HG03066 (cell line): ENCODE data around the gene FBF1.
"Not testable (repeated sequence)": the region's sequence is repeated elsewhere in the genome, so short reads cannot be mapped to it uniquely, and the experiment has no call there.

Experiments
- ATAC-seq: cut with Tn5 transposase; IDR thresholded peaks from one replicate; pipeline ENCODE4 v1.9.1; 2021; ENCODE audit warnings: low read depth; ENCODE audit not compliant: unreplicated experiment

FBF1 gene

GRCh38 chr17:75897160-75898019 is 43.5 kb downstream of the FBF1 start:
- ATAC-seq = no peak

- peak; percentile 69 for ATAC-seq
These were observed 44.3 kb downstream of the FBF1 start, which contains the start of gene TRIM65 for GRCh38 chr17:75896415-75897159. Gene TRIM65, minus strand, starts transcription at chr17:75896951. Its CDS starts 14 bp downstream, at chr17:75896937.

- no peak for ATAC-seq
These were observed 45.3 kb downstream of the FBF1 start for GRCh38 chr17:75895370-75896155.

GRCh38 chr17:75894049-75894733 is 46.7 kb downstream of the FBF1 start:
- ATAC-seq = no peak

- ATAC-seq = no peak
These were observed 47.4 kb downstream of the FBF1 start for GRCh38 chr17:75893305-75894048.

- ATAC-seq = no peak
These were observed 48.2 kb downstream of the FBF1 start for GRCh38 chr17:75892556-75893224.

- ATAC-seq = no peak
These were observed 49.0 kb downstream of the FBF1 start for GRCh38 chr17:75891605-75892555.

GRCh38 chr17:75891022-75891604 is 49.7 kb downstream of the FBF1 start:
- no peak for ATAC-seq

- ATAC-seq = no peak
These were observed 51.4 kb downstream of the FBF1 start for GRCh38 chr17:75889454-75889853.

- ATAC-seq = no peak
These were observed 52.4 kb downstream of the FBF1 start for GRCh38 chr17:75888484-75888883.

GRCh38 chr17:75885860-75886259 is 55.0 kb downstream of the FBF1 start:
- ATAC-seq = not testable (repeated sequence)

- ATAC-seq = no peak
These were observed 55.4 kb downstream of the FBF1 start for GRCh38 chr17:75885431-75885830.

- ATAC-seq = no peak
These were observed 59.0 kb downstream of the FBF1 start for GRCh38 chr17:75881678-75882454.

- no peak for ATAC-seq
These were observed 60.6 kb downstream of the FBF1 start for GRCh38 chr17:75880266-75880665.

GRCh38 chr17:75878174-75878998 is 62.5 kb downstream of the FBF1 start, which contains the start of gene TRIM47:
Gene TRIM47, minus strand, starts transcription at chr17:75878581. Its CDS starts 33 bp downstream, at chr17:75878548.
- no peak for ATAC-seq

GRCh38 chr17:75877752-75878173 is 63.1 kb downstream of the FBF1 start:
- ATAC-seq = peak; percentile 55
